ENCODE measurements around the gene GDPD5. TPM values are rescaled to one million over a fixed set of nuclear protein-coding genes. Genes with fewer than 3 reads are reported as not detected.

GDPD5 gene
- total and polyA plus RNA-seq, 4 experiments from 2014 or later = 11.0 to 160 (median 85.7) TPM

- H3K9me3 Mint-ChIP-seq = no peaks in the 10 kb centered on the region
- H3K36me3 Mint-ChIP-seq = peaks cover 0 to 11% of the 10 kb centered on the region in 2 donors
- H3K27me3 Mint-ChIP-seq = no peaks in the 10 kb centered on the region
- H3K9me3 ChIP-seq (ENCODE audit: control insufficient read depth in 1 of 2, low read length in 2 of 2) = no peaks in the 10 kb centered on the region
- POLR2A ChIA-PET (ENCODE audit: partially characterized antibody) = no interaction called here
- no peak overlapping the region for H3K27ac ChIP-seq (ENCODE audit: low read depth, low read length)
- intact Hi-C loops (cut with micrococcal nuclease) = no loop called here
- peaks cover 31 to 81% (median 35%) of the 10 kb centered on the region in 4 donors for H3K4me1 Mint-ChIP-seq
- CTCF ChIA-PET (ENCODE audit: partially characterized antibody) = interaction anchor here (1.3 kb wide), 1 partner anchor 22 kb away, joined by 3 read pairs; no protein-coding TSS in a partner anchor
- no peak overlapping the region for H3K4me3 ChIP-seq (ENCODE audit: low read length in 2 of 2)
- H3K4me3 Mint-ChIP-seq = no peak overlapping the region
- H3K27ac Mint-ChIP-seq = peak overlapping the region in 6 of 7 donors; percentile 47 to 82 (median 62)
- no peaks in the 10 kb centered on the region for H3K36me3 ChIP-seq (ENCODE audit: insufficient read depth, low read length)
- no peak for DNase-seq
- H3K27me3 ChIP-seq (ENCODE audit: insufficient read depth, low read length) = no peaks in the 10 kb centered on the region
- peaks cover 34% of the 10 kb centered on the region for H3K4me1 ChIP-seq (ENCODE audit: insufficient read depth, low read length)
These were observed 25.0 kb downstream of the GDPD5 start for GRCh38 chr11:75500742-75501141.

GRCh38 chr11:75499423-75500190 is 26.1 kb downstream of the GDPD5 start:
- intact Hi-C loops (cut with micrococcal nuclease) = no loop called here
- ChIA-PET CTCF (ENCODE audit: partially characterized antibody) (interaction anchor here (0.7 to 1.3 kb wide), 6 partner anchors 10 to 55 kb away, joined by 3 to 5 read pairs (median 3); no protein-coding TSS in a partner anchor), POLR2A (ENCODE audit: partially characterized antibody) (interaction anchor here (0.9 kb wide), 1 partner anchor 56 kb away, joined by 3 read pairs; no protein-coding TSS in a partner anchor)
- peaks cover 26% of the 10 kb centered on the region for H3K4me1 ChIP-seq (ENCODE audit: insufficient read depth, low read length)
- Mint-ChIP-seq H3K27ac (peak overlapping the region in 6 of 7 donors; percentile 53 to 86 (median 72)), H3K4me3 (peak overlapping the region in 1 of 8 donors; percentile 52), H3K9me3 (no peaks in the 10 kb centered on the region), H3K36me3 (peaks cover 0 to 11% of the 10 kb centered on the region in 2 donors), H3K27me3 (no peaks in the 10 kb centered on the region), H3K4me1 (peaks cover 31 to 76% (median 32%) of the 10 kb centered on the region in 4 donors)
- no peak overlapping the region for H3K4me3 ChIP-seq (ENCODE audit: low read length in 2 of 2)
- H3K36me3 ChIP-seq (ENCODE audit: insufficient read depth, low read length) = no peaks in the 10 kb centered on the region
- H3K9me3 ChIP-seq (ENCODE audit: control insufficient read depth in 1 of 2, low read length in 2 of 2) = no peaks in the 10 kb centered on the region
- H3K27me3 ChIP-seq (ENCODE audit: insufficient read depth, low read length) = no peaks in the 10 kb centered on the region
- H3K27ac ChIP-seq (ENCODE audit: low read depth, low read length) = no peak overlapping the region
- no peak for DNase-seq

GRCh38 chr11:75498556-75499255 is 27.0 kb downstream of the GDPD5 start:
- POLR2A ChIA-PET (ENCODE audit: partially characterized antibody) = interaction anchor here (0.9 kb wide), 1 partner anchor 55 kb away, joined by 3 read pairs; no protein-coding TSS in a partner anchor
- H3K4me3 Mint-ChIP-seq = no peak overlapping the region
- Histone ChIP-seq H3K27ac (ENCODE audit: low read depth, low read length) (no peak overlapping the region), H3K9me3 (ENCODE audit: control insufficient read depth in 1 of 2, low read length in 2 of 2) (no peaks in the 10 kb centered on the region), H3K4me3 (ENCODE audit: low read length in 2 of 2) (no peak overlapping the region), H3K27me3 (ENCODE audit: insufficient read depth, low read length) (no peaks in the 10 kb centered on the region), H3K4me1 (ENCODE audit: insufficient read depth, low read length) (peaks cover 26% of the 10 kb centered on the region), H3K36me3 (ENCODE audit: insufficient read depth, low read length) (no peaks in the 10 kb centered on the region)
- no peak for DNase-seq
- intact Hi-C loops (cut with micrococcal nuclease) = no loop called here
- H3K27ac Mint-ChIP-seq = peak overlapping the region in 5 of 7 donors; percentile 31 to 83 (median 60)
- H3K4me1 Mint-ChIP-seq = peaks cover 29 to 67% (median 32%) of the 10 kb centered on the region in 4 donors
- H3K9me3 Mint-ChIP-seq = no peaks in the 10 kb centered on the region
- no peaks in the 10 kb centered on the region for H3K27me3 Mint-ChIP-seq
- peaks cover 0 to 6% of the 10 kb centered on the region in 2 donors for H3K36me3 Mint-ChIP-seq
- CTCF ChIA-PET (ENCODE audit: partially characterized antibody) = interaction anchor here (0.6 to 1.2 kb wide), 5 partner anchors 11 to 1017 kb away, joined by 3 to 5 read pairs (median 3); no protein-coding TSS in a partner anchor

GRCh38 chr11:75497788-75498409 is 27.8 kb downstream of the GDPD5 start:
- ChIA-PET POLR2A (ENCODE audit: partially characterized antibody) (no interaction called here), CTCF (ENCODE audit: partially characterized antibody) (interaction anchor here (1.3 to 3.4 kb wide), 2 partner anchors 27 to 34 kb away, joined by 6 to 11 read pairs; partner anchors contain the start of gene GDPD5)

GRCh38 chr11:75496305-75496752 is 29.4 kb downstream of the GDPD5 start:
- POLR2A ChIA-PET (ENCODE audit: partially characterized antibody) = interaction anchor here (0.6 kb wide), 1 partner anchor 70 kb away, joined by 3 read pairs; no protein-coding TSS in a partner anchor
- H3K27ac Mint-ChIP-seq = peak overlapping the region in 5 of 7 donors; percentile 13 to 67 (median 35)
- H3K9me3 Mint-ChIP-seq = no peaks in the 10 kb centered on the region

More at GRCh38 chr11:75497788-75498409, 27.8 kb downstream of the GDPD5 start:
- H3K4me1 Mint-ChIP-seq = peaks cover 31 to 69% (median 37%) of the 10 kb centered on the region in 4 donors
- Histone ChIP-seq H3K27ac (ENCODE audit: low read depth, low read length) (no peak overlapping the region), H3K9me3 (ENCODE audit: control insufficient read depth in 1 of 2, low read length in 2 of 2) (no peaks in the 10 kb centered on the region), H3K36me3 (ENCODE audit: insufficient read depth, low read length) (no peaks in the 10 kb centered on the region), H3K27me3 (ENCODE audit: insufficient read depth, low read length) (no peaks in the 10 kb centered on the region), H3K4me1 (ENCODE audit: insufficient read depth, low read length) (peaks cover 28% of the 10 kb centered on the region), H3K4me3 (ENCODE audit: low read length in 2 of 2) (no peak overlapping the region)
- DNase-seq = no peak
- H3K4me3 Mint-ChIP-seq = no peak overlapping the region
- H3K27ac Mint-ChIP-seq = peak overlapping the region in 6 of 7 donors; percentile 29 to 90 (median 64)
- no peaks in the 10 kb centered on the region for H3K9me3 Mint-ChIP-seq
- no peaks in the 10 kb centered on the region for H3K27me3 Mint-ChIP-seq
- intact Hi-C loops (cut with micrococcal nuclease) = no loop called here
- H3K36me3 Mint-ChIP-seq = peaks cover 0 to 5% of the 10 kb centered on the region in 2 donors

GRCh38 chr11:75495749-75496304 is 29.9 kb downstream of the GDPD5 start:
- POLR2A ChIA-PET (ENCODE audit: partially characterized antibody) = no interaction called here
- no peaks in the 10 kb centered on the region for H3K9me3 ChIP-seq (ENCODE audit: control insufficient read depth in 1 of 2, low read length in 2 of 2)
- no peaks in the 10 kb centered on the region for H3K36me3 ChIP-seq (ENCODE audit: insufficient read depth, low read length)
- no peaks in the 10 kb centered on the region for H3K27me3 Mint-ChIP-seq
- intact Hi-C loops (cut with micrococcal nuclease) = no loop called here
- CTCF ChIA-PET (ENCODE audit: partially characterized antibody) = interaction anchor here (0.9 to 3.4 kb wide), 2 partner anchors 29 to 52 kb away, joined by 3 to 11 read pairs; partner anchors contain the start of gene GDPD5
- peaks cover 28 to 69% (median 37%) of the 10 kb centered on the region in 4 donors for H3K4me1 Mint-ChIP-seq
- peaks cover 38% of the 10 kb centered on the region for H3K4me1 ChIP-seq (ENCODE audit: insufficient read depth, low read length)
- H3K4me3 Mint-ChIP-seq = no peak overlapping the region
- no peak overlapping the region for H3K4me3 ChIP-seq (ENCODE audit: low read length in 2 of 2)
- H3K27ac Mint-ChIP-seq = peak overlapping the region in 5 of 7 donors; percentile 13 to 66 (median 25)
- no peaks in the 10 kb centered on the region for H3K9me3 Mint-ChIP-seq
- no peak overlapping the region for H3K27ac ChIP-seq (ENCODE audit: low read depth, low read length)
- H3K27me3 ChIP-seq (ENCODE audit: insufficient read depth, low read length) = no peaks in the 10 kb centered on the region
- no peak for DNase-seq
- H3K36me3 Mint-ChIP-seq = no peaks in the 10 kb centered on the region

More at GRCh38 chr11:75496305-75496752, 29.4 kb downstream of the GDPD5 start:
- no peak for DNase-seq
- Mint-ChIP-seq H3K4me1 (peaks cover 29 to 70% (median 37%) of the 10 kb centered on the region in 4 donors), H3K36me3 (no peaks in the 10 kb centered on the region), H3K27me3 (no peaks in the 10 kb centered on the region), H3K4me3 (no peak overlapping the region)
- H3K27me3 ChIP-seq (ENCODE audit: insufficient read depth, low read length) = no peaks in the 10 kb centered on the region
- no peaks in the 10 kb centered on the region for H3K36me3 ChIP-seq (ENCODE audit: insufficient read depth, low read length)
- CTCF ChIA-PET (ENCODE audit: partially characterized antibody) = interaction anchor here (1.3 to 3.4 kb wide), 2 partner anchors 28 to 36 kb away, joined by 6 to 11 read pairs; partner anchors contain the start of gene GDPD5
- H3K4me1 ChIP-seq (ENCODE audit: insufficient read depth, low read length) = peaks cover 36% of the 10 kb centered on the region
- H3K4me3 ChIP-seq (ENCODE audit: low read length in 2 of 2) = no peak overlapping the region
- H3K27ac ChIP-seq (ENCODE audit: low read depth, low read length) = no peak overlapping the region
- no peaks in the 10 kb centered on the region for H3K9me3 ChIP-seq (ENCODE audit: control insufficient read depth in 1 of 2, low read length in 2 of 2)
- intact Hi-C loops (cut with micrococcal nuclease) = no loop called here

All from CD4-positive, alpha-beta memory T cell (primary cell).